ENCODE results near the gene SCAMP4.
"Not testable (repeated sequence)": the region's sequence is repeated elsewhere in the genome, so short reads cannot be mapped to it uniquely, and the experiment has no call there.

The SCAMP4 gene

GRCh38 chr19:1883784-1884183 is 21.4 kb upstream of the SCAMP4 start:
- FAIRE-seq, result no peak

GRCh38 chr19:1884291-1884718 is 20.9 kb upstream of the SCAMP4 start:
- no peak for FAIRE-seq

GRCh38 chr19:1884719-1885334 is 20.4 kb upstream of the SCAMP4 start:
- FAIRE-seq, result no peak

- FAIRE-seq, result peak; percentile 89
These were observed 19.6 kb upstream of the SCAMP4 start, which contains the start of gene ABHD17A for GRCh38 chr19:1885398-1886119. Gene ABHD17A (minus strand): TSS chr19:1885496. CDS start chr19:1881566, 3,930 bp downstream.

GRCh38 chr19:1886360-1886759 is 18.8 kb upstream of the SCAMP4 start:
- not testable (repeated sequence) for FAIRE-seq

GRCh38 chr19:1888385-1888784 is 16.8 kb upstream of the SCAMP4 start:
- FAIRE-seq, result no peak

- FAIRE-seq, result no peak
These were observed 15.3 kb upstream of the SCAMP4 start for GRCh38 chr19:1889907-1890306.

GRCh38 chr19:1893791-1894190 is 11.4 kb upstream of the SCAMP4 start:
- no peak for FAIRE-seq

GRCh38 chr19:1896508-1896907 is 8.7 kb upstream of the SCAMP4 start:
- no peak for FAIRE-seq

- no peak for FAIRE-seq
These were observed 3.2 kb upstream of the SCAMP4 start for GRCh38 chr19:1901940-1902404.

GRCh38 chr19:1902923-1903322 is 2.3 kb upstream of the SCAMP4 start:
- no peak for FAIRE-seq

- FAIRE-seq, result no peak
These were observed 414 bp upstream of the SCAMP4 start for GRCh38 chr19:1904860-1905109.

GRCh38 chr19:1905863-1906375 is 720 bp downstream of the SCAMP4 start:
- no peak for FAIRE-seq

GRCh38 chr19:1906985-1907562 is 1.9 kb downstream of the SCAMP4 start:
- FAIRE-seq, result no peak

- FAIRE-seq, result no peak
These were observed 2.6 kb downstream of the SCAMP4 start for GRCh38 chr19:1907563-1908363.

- FAIRE-seq, result no peak
These were observed 3.1 kb downstream of the SCAMP4 start for GRCh38 chr19:1908364-1908678.

- no peak for FAIRE-seq
These were observed 4.5 kb downstream of the SCAMP4 start for GRCh38 chr19:1909761-1910080.

- FAIRE-seq, result no peak
These were observed 5.0 kb downstream of the SCAMP4 start for GRCh38 chr19:1910177-1910576.

- no peak for FAIRE-seq
These were observed 5.9 kb downstream of the SCAMP4 start for GRCh38 chr19:1911098-1911497.

GRCh38 chr19:1911995-1912394 is 6.8 kb downstream of the SCAMP4 start:
- FAIRE-seq, result no peak

- FAIRE-seq, result no peak
These were observed 7.7 kb downstream of the SCAMP4 start for GRCh38 chr19:1912760-1913505.

GRCh38 chr19:1913781-1914577 is 8.8 kb downstream of the SCAMP4 start:
- no peak for FAIRE-seq

Measured in TTC549 (cell line).